GM12892 (cell line): ENCODE results near the gene SNAPIN.

ENCODE experiments used
- POLR2A ChIP-seq: IDR thresholded peaks from 2 replicates; pipeline ENCODE4 v1.6.1; 2011; ENCODE audit warnings: low read depth, low read length, control low read depth
- POLR2AphosphoS5 ChIP-seq: IDR thresholded peaks from 2 replicates; pipeline ENCODE4 v1.6.1; 2011; ENCODE audit warnings: low read depth, low read length, control low read depth
- TAF1 ChIP-seq: IDR thresholded peaks from 2 replicates; pipeline ENCODE4 v1.6.1; 2011; ENCODE audit warnings: low read depth, mild to moderate bottlenecking, control low read depth, low read length, borderline replicate concordance

GRCh38 chr1:153638261-153638660 is 20.2 kb upstream of the SNAPIN start:
- TF ChIP-seq POLR2AphosphoS5 (no peak), POLR2A (no peak), TAF1 (no peak)
